Stomach (tissue), 4 donors: Measurements from ENCODE around the gene CCDC102B.

Source experiments
- POLR2A ChIP-seq, 4 donors: fragments of 450-650 bp; IDR thresholded peaks; one replicate each; pipeline ENCODE4 v1.6.1; 2016; ENCODE audit warnings: antibody characterized with exemption in 4 of 4, control low read depth in 2 of 4, mild to moderate bottlenecking in 1 of 4, moderate library complexity in 1 of 4
- POLR2AphosphoS5 ChIP-seq, 3 donors: sonication (generic); formaldehyde crosslinking; IDR thresholded peaks; one replicate each; pipeline ENCODE4 v1.6.1; 2016; ENCODE audit warnings: antibody characterized with exemption in 3 of 3
- TF ChIP-seq, protein P1 (sequence below), 7 experiments: fragments of 450-650 bp in 4 of 7; fragments of 200-600 bp in 3 of 7; sonication (generic) in 3 of 7; IDR thresholded peaks; one replicate each; pipeline ENCODE4 v1.5.1; 2016 to 2019; ENCODE audit warnings: antibody characterized with exemption in 7 of 7, control low read depth in 2 of 7, mild to moderate bottlenecking in 1 of 7

- TF ChIP-seq, protein P1, sequence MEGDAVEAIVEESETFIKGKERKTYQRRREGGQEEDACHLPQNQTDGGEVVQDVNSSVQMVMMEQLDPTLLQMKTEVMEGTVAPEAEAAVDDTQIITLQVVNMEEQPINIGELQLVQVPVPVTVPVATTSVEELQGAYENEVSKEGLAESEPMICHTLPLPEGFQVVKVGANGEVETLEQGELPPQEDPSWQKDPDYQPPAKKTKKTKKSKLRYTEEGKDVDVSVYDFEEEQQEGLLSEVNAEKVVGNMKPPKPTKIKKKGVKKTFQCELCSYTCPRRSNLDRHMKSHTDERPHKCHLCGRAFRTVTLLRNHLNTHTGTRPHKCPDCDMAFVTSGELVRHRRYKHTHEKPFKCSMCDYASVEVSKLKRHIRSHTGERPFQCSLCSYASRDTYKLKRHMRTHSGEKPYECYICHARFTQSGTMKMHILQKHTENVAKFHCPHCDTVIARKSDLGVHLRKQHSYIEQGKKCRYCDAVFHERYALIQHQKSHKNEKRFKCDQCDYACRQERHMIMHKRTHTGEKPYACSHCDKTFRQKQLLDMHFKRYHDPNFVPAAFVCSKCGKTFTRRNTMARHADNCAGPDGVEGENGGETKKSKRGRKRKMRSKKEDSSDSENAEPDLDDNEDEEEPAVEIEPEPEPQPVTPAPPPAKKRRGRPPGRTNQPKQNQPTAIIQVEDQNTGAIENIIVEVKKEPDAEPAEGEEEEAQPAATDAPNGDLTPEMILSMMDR (IDR thresholded peaks at IDR 0.05) = no peak
- TF ChIP-seq POLR2A (IDR thresholded peaks at IDR 0.05) = no peak
- TF ChIP-seq POLR2AphosphoS5 (IDR thresholded peaks at IDR 0.05) = no peak
Observed at GRCh38 chr18:68757126-68757525, 40.8 kb upstream of the CCDC102B start.
